Central memory CD8-positive, alpha-beta T cell (primary cell): Measurements from ENCODE around the gene GALNT9.

ENCODE experiments used
- ATAC-seq: fragments of 150-1000 bp; cut with Tn5 transposase; replicated peaks from 2 replicates; pipeline ENCODE4 v1.10.0; 2022; ENCODE audit warnings: mild to moderate bottlenecking, moderate FRiP score, moderate number of reproducible peaks; ENCODE audit not compliant: poor library complexity, severe bottlenecking; ENCODE audit errors: extremely low read depth
- DNase-seq, 2 donors: peaks; one replicate each; pipeline ENCODE4 v3.0.0; 2021; ENCODE audit warnings: low spot score in 2 of 2
- H3K27ac Mint-ChIP-seq: one replicate; pipeline ENCODE4 v1.8.0; 2022; ENCODE audit warnings: low read depth, mild to moderate bottlenecking, moderate library complexity, mixed read lengths
- H3K27me3 Mint-ChIP-seq: one replicate; pipeline ENCODE4 v1.8.0; 2022; ENCODE audit warnings: mixed read lengths
- H3K36me3 Mint-ChIP-seq: one replicate; pipeline ENCODE4 v1.8.0; 2022; ENCODE audit warnings: mild to moderate bottlenecking, moderate library complexity, mixed read lengths; ENCODE audit not compliant: insufficient read depth
- H3K4me1 Mint-ChIP-seq: one replicate; pipeline ENCODE4 v1.8.0; 2022; ENCODE audit warnings: mixed read lengths
- H3K4me3 Mint-ChIP-seq: one replicate; pipeline ENCODE4 v1.8.0; 2022; ENCODE audit warnings: mild to moderate bottlenecking, moderate library complexity, mixed read lengths
- H3K9me3 Mint-ChIP-seq: one replicate; pipeline ENCODE4 v1.8.0; 2022; ENCODE audit warnings: mixed read lengths

Gene GALNT9

DNA sequence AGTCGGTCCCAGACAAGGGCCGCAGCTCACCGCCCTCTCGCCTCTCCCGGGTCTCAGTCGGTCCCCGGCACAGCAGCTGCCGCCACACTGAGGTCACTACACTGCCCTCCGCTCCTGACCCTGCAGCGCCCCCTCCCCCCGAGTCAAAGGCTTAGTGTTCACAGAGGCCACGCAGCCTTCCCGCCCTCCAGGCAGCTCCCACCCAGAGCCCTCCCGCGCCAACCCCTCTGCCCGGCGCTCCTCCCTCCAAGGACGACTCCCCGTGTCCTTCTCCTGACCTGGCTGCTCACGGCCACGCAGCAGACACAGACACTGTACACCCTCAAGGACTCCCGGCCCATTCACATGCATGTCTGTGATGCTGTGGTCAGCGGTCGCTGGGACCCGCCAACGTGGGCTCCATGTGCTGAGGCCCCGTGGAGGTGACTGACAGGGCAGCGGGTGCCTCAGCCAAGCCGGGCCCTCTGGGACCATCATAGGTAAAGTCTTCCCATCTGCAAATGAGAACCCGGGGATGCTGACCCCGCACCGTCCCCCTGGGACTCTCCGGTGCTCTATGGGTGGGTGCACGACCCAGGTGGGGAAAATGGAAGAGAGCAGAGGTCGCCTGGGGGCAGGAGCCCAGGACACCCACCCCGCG is 16.3 kb upstream of the GALNT9 start:
- DNase-seq (no peak), ATAC-seq (no peak)
- Mint-ChIP-seq H3K4me1 (no peaks in the 10 kb centered on the region), H3K36me3 (no peaks in the 10 kb centered on the region), H3K4me3 (no peak overlapping the region), H3K9me3 (no peaks in the 10 kb centered on the region), H3K27ac (no peak overlapping the region), H3K27me3 (no peaks in the 10 kb centered on the region)

DNA sequence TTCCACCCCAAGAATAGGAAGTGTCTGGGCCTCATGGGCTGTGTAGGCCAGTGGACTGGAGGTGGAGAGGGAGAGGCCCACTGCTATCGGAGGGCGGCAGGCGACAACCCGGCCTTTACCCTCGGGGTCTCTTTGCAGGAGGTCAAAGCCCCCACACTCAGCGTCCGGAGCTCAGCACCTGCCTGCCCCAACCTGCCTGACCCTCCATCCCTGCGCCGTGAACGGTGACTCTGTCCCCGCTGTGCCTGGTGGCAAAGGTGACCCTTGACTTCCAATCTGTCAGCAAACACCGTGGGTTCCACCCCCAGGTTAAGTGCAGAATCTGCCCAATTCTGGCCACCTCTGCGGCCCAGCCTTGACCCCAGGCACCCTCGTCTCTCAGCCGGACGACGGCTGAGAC is 15.7 kb upstream of the GALNT9 start:
- Mint-ChIP-seq H3K4me1 (no peaks in the 10 kb centered on the region), H3K9me3 (no peaks in the 10 kb centered on the region), H3K36me3 (no peaks in the 10 kb centered on the region), H3K27ac (no peak overlapping the region), H3K4me3 (no peak overlapping the region), H3K27me3 (no peaks in the 10 kb centered on the region)
- DNase-seq, result no peak
- no peak for ATAC-seq

- Mint-ChIP-seq H3K27me3 (no peaks in the 10 kb centered on the region), H3K4me1 (no peaks in the 10 kb centered on the region), H3K27ac (no peak overlapping the region), H3K9me3 (no peaks in the 10 kb centered on the region), H3K4me3 (no peak overlapping the region), H3K36me3 (no peaks in the 10 kb centered on the region)
- ATAC-seq, result no peak
- DNase-seq, result no peak
Measured at GRCh38 chr12:132344601-132345000, 15.2 kb upstream of the GALNT9 start.

DNA sequence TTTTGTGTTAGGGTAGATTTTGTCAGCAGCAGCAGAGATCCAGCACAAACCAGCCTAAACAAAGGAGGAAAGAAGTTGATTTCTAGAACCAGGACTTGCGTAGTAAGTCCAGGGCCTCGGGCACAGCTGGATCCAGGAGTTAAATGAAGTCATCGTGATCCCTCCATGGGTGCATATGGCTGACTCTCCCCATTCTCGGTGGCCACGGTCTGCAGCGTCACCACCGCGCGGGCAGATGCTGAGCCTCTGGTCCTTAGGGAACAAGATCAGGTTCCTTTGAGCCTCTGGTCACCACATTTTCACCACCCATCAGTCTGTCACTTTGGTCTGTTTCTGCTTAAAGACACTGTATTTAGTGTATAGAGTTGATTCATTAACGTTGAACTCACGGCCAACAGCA is 14.8 kb upstream of the GALNT9 start:
- Mint-ChIP-seq H3K9me3 (no peaks in the 10 kb centered on the region), H3K4me3 (no peak overlapping the region), H3K27ac (no peak overlapping the region), H3K36me3 (no peaks in the 10 kb centered on the region), H3K4me1 (no peaks in the 10 kb centered on the region), H3K27me3 (no peaks in the 10 kb centered on the region)
- DNase-seq, result no peak
- no peak for ATAC-seq

DNA sequence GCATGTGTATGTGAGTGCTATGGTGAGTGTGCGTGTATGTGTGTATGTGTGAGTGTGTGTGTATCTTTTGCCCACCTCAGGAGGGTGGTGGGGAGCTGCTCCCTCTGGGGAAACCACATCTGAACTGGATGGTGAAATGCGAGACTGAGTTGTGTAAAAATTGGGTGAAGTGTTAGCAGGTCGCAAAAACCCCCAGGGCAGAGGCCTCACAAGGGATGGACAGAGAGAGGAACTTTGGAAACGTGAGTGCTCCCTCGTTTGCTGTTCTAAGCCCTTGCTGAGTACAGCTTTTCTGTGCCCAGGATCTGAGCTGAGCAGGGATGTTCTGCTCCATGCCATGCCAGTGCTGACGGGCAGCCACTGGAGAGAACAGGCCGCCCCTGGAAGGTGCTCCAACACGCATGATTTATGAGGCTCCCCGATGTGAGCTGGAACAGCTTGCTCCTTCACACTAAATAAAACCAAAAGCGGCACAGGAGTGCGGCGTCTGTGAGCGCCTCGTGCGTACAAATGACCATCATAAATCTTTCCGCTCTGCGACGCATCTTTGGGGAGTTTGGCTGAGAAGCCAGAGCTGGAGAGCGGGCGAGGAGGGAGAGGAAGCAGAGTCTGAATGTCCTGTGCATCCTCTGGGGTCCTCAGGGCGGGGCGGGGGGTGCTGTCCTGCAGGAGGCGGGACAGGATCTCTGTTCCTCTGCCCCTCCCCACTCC is 14.1 kb upstream of the GALNT9 start:
- DNase-seq, result no peak
- Mint-ChIP-seq H3K4me1 (no peaks in the 10 kb centered on the region), H3K9me3 (no peaks in the 10 kb centered on the region), H3K36me3 (no peaks in the 10 kb centered on the region), H3K27me3 (no peaks in the 10 kb centered on the region), H3K4me3 (no peak overlapping the region), H3K27ac (no peak overlapping the region)
- ATAC-seq, result no peak

DNA sequence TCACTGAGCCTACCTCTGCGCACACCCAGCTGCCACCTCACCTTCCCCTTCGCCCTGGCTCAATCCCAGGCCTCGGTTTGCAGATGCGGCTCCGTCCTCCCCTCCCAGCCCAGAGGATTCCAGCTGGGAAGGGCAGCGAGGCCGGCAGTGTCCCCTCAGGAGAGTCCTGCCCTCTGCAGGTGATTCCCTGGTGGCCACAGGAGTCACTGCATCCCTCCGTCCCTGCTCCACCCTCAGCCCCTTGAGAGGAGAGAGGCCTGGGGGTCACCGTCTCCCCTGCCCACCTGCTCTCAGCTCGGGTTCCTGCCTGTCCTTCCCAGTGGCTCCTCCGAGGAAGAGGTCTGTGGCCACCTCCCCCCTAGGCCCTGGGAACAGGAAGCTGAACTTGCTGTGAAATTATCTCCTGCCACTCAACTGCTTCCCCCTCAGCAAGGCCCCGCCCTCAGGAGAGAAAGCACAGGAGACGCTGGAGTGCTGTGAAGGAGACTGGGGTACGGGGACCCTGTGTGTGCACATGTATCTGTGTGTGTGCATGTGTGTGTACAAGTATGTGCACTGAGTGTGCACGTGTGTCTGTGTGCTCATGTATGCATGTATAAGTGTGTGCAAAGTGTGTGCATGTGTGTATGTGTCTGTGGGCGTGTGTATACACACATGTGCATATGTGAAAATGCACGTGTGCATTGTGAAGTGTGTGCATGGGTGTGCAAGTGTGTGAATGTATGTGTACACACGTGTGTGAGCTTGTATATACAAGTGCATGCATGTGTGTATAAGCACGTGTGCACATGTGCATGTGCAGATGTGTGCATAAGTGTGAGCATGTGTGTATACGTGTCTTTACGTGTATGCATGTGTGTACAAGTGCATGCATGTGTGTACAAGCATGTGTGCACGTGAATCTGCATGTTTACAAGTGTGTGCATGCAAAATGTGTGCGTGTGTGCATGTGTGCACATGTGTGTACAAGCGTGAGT is 13.2 kb upstream of the GALNT9 start:
- Mint-ChIP-seq H3K27me3 (no peaks in the 10 kb centered on the region), H3K4me1 (no peaks in the 10 kb centered on the region), H3K9me3 (no peaks in the 10 kb centered on the region), H3K36me3 (peaks cover under 1% of the 10 kb centered on the region), H3K27ac (no peak overlapping the region), H3K4me3 (no peak overlapping the region)
- DNase-seq (no peak), ATAC-seq (no peak)

GRCh38 chr12:132341318-132342050 is 12.1 kb upstream of the GALNT9 start:
- no peak overlapping the region for H3K4me3 Mint-ChIP-seq
- no peaks in the 10 kb centered on the region for H3K4me1 Mint-ChIP-seq
- no peaks in the 10 kb centered on the region for H3K9me3 Mint-ChIP-seq
- H3K27ac Mint-ChIP-seq, result no peak overlapping the region
- peaks cover 1% of the 10 kb centered on the region for H3K36me3 Mint-ChIP-seq
- ATAC-seq (no peak), DNase-seq (no peak)
- H3K27me3 Mint-ChIP-seq, result no peaks in the 10 kb centered on the region

- Mint-ChIP-seq H3K27me3 (no peaks in the 10 kb centered on the region), H3K9me3 (no peaks in the 10 kb centered on the region), H3K36me3 (peaks cover 1% of the 10 kb centered on the region), H3K27ac (no peak overlapping the region), H3K4me3 (no peak overlapping the region), H3K4me1 (no peaks in the 10 kb centered on the region)
- no peak for ATAC-seq
- DNase-seq, result no peak
Measured at GRCh38 chr12:132340266-132341035, 11.1 kb upstream of the GALNT9 start.

DNA sequence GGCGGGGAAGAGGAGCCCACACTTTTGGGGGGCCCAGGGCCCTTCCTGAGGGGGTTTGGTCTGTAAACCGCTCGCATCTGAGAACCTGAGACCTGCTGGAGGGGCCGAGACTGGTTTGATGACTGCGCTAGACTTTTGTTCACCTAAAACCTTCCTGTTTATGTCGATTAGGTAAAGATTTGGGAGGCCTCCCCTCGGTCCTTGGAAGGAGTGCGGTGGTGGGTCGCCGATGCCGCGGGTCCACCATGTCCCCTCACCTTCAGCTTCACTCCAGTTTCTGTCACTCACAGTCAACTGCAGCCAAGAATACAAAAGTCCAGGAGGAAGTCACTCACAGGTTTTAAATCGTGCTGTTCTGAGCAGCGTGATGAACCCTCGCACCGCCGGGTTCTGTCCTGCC is 10.5 kb upstream of the GALNT9 start:
- Mint-ChIP-seq H3K36me3 (peaks cover 1% of the 10 kb centered on the region), H3K4me1 (no peaks in the 10 kb centered on the region), H3K27ac (no peak overlapping the region), H3K4me3 (no peak overlapping the region), H3K9me3 (no peaks in the 10 kb centered on the region), H3K27me3 (no peaks in the 10 kb centered on the region)
- no peak for DNase-seq
- no peak for ATAC-seq

DNA sequence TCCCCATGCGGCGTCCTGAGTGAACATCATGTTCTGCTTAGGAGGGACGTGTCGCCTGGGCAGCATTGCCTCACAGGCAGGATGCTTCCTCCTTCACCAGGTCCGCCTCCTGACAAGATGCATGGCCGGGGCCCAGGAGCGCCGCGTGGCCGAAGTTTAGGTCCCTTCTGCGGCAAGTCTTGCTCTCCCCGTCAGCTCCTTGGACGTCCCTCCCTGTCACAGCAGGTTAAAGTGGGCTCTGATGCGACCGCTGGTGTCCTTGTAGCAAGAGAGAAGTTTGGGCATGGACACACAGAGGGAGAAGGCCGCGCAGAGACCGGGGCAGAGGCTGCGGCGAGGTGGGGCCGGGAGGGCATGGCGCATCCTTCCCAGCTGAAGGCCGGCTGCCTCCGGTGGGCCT is 9.4 kb upstream of the GALNT9 start:
- no peaks in the 10 kb centered on the region for H3K27me3 Mint-ChIP-seq
- no peaks in the 10 kb centered on the region for H3K4me1 Mint-ChIP-seq
- H3K36me3 Mint-ChIP-seq, result peaks cover 1% of the 10 kb centered on the region
- H3K9me3 Mint-ChIP-seq, result no peaks in the 10 kb centered on the region
- ATAC-seq (no peak), DNase-seq (no peak)
- H3K4me3 Mint-ChIP-seq, result no peak overlapping the region
- H3K27ac Mint-ChIP-seq, result no peak overlapping the region

- no peaks in the 10 kb centered on the region for H3K27me3 Mint-ChIP-seq
- H3K36me3 Mint-ChIP-seq, result peaks cover 1% of the 10 kb centered on the region
- H3K4me3 Mint-ChIP-seq, result no peak overlapping the region
- ATAC-seq, result no peak
- no peaks in the 10 kb centered on the region for H3K4me1 Mint-ChIP-seq
- H3K27ac Mint-ChIP-seq, result no peak overlapping the region
- no peak for DNase-seq
- no peaks in the 10 kb centered on the region for H3K9me3 Mint-ChIP-seq
Measured at GRCh38 chr12:132338311-132338710, 8.9 kb upstream of the GALNT9 start.

- no peak overlapping the region for H3K4me3 Mint-ChIP-seq
- ATAC-seq, result no peak
- no peaks in the 10 kb centered on the region for H3K27me3 Mint-ChIP-seq
- no peaks in the 10 kb centered on the region for H3K4me1 Mint-ChIP-seq
- H3K27ac Mint-ChIP-seq, result no peak overlapping the region
- peaks cover 1% of the 10 kb centered on the region for H3K36me3 Mint-ChIP-seq
- no peak for DNase-seq
- no peaks in the 10 kb centered on the region for H3K9me3 Mint-ChIP-seq
Measured at GRCh38 chr12:132337557-132337956, 8.2 kb upstream of the GALNT9 start.
